OCI-LY7 (cell line): ENCODE measurements around the gene INTS11. TPM values are rescaled to one million over a fixed set of nuclear protein-coding genes. Genes with fewer than 3 reads are reported as not detected.

ENCODE experiments used
- BruUV-seq: library from RNA; stranded (reverse); fragments of 400-500 nt; replicated peaks from 2 replicates; lab custom pipeline; 2021; lab: Mats Ljungman, UMichigan
- CTCF ChIA-PET: fragments of 300-600 bp; sonication (Branson Sonifier 250); formaldehyde crosslinking; loops from one replicate; lab custom pipeline; 2022; ENCODE audit warnings: antibody characterized with exemption; ENCODE audit not compliant: unreplicated experiment; lab: Charles Lee
- POLR2A ChIA-PET: fragments of 300-600 bp; sonication (Branson Sonifier 250); formaldehyde crosslinking; loops from one replicate; lab custom pipeline; 2022; ENCODE audit warnings: antibody characterized with exemption; lab: Charles Lee
- DNase-seq: peaks from one replicate; pipeline ENCODE4 v3.0.0-alpha.2; 2015; ENCODE audit warnings: low spot score
- H2AFZ ChIP-seq: fragments of 200-600 bp; sonication (generic), shearing (Covaris generic); 2 replicates; pipeline ENCODE4 v1.6.1; 2014; ENCODE audit warnings: mild to moderate bottlenecking, antibody characterized with exemption, low read length, moderate library complexity
- H3K27ac ChIP-seq: fragments of 200-600 bp; sonication (generic); 2 replicates; pipeline ENCODE4 v1.5.1; 2014; ENCODE audit warnings: mixed run types, low read depth, mild to moderate bottlenecking, moderate library complexity, low read length, inconsistent platforms; ENCODE audit not compliant: poor library complexity, severe bottlenecking
- H3K36me3 ChIP-seq: fragments of 200-600 bp; sonication (generic); 2 replicates; pipeline ENCODE4 v1.6.1; 2014; ENCODE audit warnings: mild to moderate bottlenecking, antibody characterized with exemption, low read length, moderate library complexity, mixed read lengths; ENCODE audit not compliant: insufficient read depth
- H3K4me1 ChIP-seq: fragments of 200-600 bp; sonication (generic); 2 replicates; pipeline ENCODE4 v1.5.1; 2014; ENCODE audit warnings: mild to moderate bottlenecking, low read length; ENCODE audit not compliant: insufficient read depth, poor library complexity, severe bottlenecking
- H3K4me2 ChIP-seq: fragments of 200-600 bp; sonication (generic); 2 replicates; pipeline ENCODE4 v1.6.1; 2014; ENCODE audit warnings: mild to moderate bottlenecking, low read length
- H3K4me3 ChIP-seq: fragments of 200-600 bp; sonication (generic); 2 replicates; pipeline ENCODE4 v1.5.1; 2014; ENCODE audit warnings: mild to moderate bottlenecking, low read depth, low read length; ENCODE audit not compliant: poor library complexity, severe bottlenecking
- H3K79me2 ChIP-seq: fragments of 200-600 bp; sonication (generic); 2 replicates; pipeline ENCODE4 v1.6.1; 2016; ENCODE audit warnings: low read depth, mild to moderate bottlenecking, low read length, moderate library complexity, mixed read lengths; ENCODE audit not compliant: insufficient read depth
- H3K9me2 ChIP-seq: fragments of 200-600 bp; sonication (generic); 2 replicates; pipeline ENCODE4 v1.6.1; 2016; ENCODE audit warnings: mild to moderate bottlenecking, low read length, mixed read lengths; ENCODE audit not compliant: insufficient read depth
- H3K9me3 ChIP-seq: fragments of 200-600 bp; sonication (generic); 2 replicates; pipeline ENCODE4 v1.6.1; 2014; ENCODE audit warnings: mild to moderate bottlenecking, mixed run types, low read length, mixed read lengths
- H4K20me1 ChIP-seq: fragments of 200-600 bp; sonication (generic); 2 replicates; pipeline ENCODE4 v1.6.1; 2014; ENCODE audit warnings: mild to moderate bottlenecking, antibody characterized with exemption, low read length, moderate library complexity, mixed read lengths; ENCODE audit not compliant: insufficient read depth
- EZH2phosphoT487 ChIP-seq: fragments of 200-600 bp; sonication (generic); IDR thresholded peaks from 2 replicates; pipeline ENCODE4 v1.6.1; 2018; ENCODE audit warnings: low read depth, borderline replicate concordance, mild to moderate bottlenecking, mixed run types, antibody characterized with exemption, low read length, moderate library complexity, mixed read lengths
- intact Hi-C: fragments of 100-400 bp; cut with micrococcal nuclease; formaldehyde crosslinking; loops from one replicate; pipeline ENCODE4 v1.10.0; 2022; ENCODE audit not compliant: unreplicated experiment
- total RNA-seq, 2 experiments: library from RNA; depleted of rRNA in 1 of 2; stranded (reverse); fragments of >200 nt in 1 of 2; shearing (Covaris generic) in 1 of 2; gene quantifications; 2 replicates each; pipeline ENCODE4 v1.2.3, GENCODE V29; 2014 to 2022
- TF ChIP-seq, protein P1 (sequence below): fragments of 200-600 bp; sonication (generic); conservative IDR thresholded peaks from 2 replicates; pipeline ENCODE4 v1.5.1; 2014; ENCODE audit warnings: mild to moderate bottlenecking, antibody characterized with exemption, low read length, moderate library complexity, mixed read lengths

Gene INTS11
- total RNA-seq, 2 experiments from 2014 or later: 142 to 146 TPM

DNA sequence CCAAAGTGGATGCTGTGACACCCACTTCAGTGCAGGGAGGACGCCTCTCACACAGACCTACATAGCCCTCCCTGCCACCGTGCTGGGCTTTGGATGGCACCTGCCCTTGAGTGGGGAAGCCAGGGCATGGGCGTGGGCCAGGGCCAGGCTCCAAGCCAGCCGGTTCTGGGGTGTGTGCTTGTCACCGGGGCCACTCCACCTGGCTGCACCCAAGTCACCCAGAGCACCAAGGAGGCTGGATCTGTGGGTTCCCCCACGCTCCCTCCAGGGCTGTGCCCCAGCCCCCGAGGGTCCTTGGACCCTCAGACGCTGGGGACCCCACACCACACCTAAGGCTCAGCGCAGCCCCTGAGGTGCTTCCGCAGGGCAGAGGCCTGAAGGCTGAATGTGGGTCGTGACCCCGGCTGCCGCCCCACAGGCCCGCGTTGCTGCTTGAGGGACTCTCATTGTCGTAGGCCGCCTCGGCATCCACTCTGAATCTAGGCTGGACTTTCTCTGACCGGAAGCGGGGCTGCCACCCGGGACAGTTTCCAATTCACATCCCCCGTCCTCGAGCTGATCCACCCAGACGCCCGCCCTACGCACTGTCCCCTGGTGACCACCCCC, 32.4 kb upstream of the INTS11 start:
- no peak overlapping the region for H3K4me3 ChIP-seq
- TF ChIP-seq, protein P1, sequence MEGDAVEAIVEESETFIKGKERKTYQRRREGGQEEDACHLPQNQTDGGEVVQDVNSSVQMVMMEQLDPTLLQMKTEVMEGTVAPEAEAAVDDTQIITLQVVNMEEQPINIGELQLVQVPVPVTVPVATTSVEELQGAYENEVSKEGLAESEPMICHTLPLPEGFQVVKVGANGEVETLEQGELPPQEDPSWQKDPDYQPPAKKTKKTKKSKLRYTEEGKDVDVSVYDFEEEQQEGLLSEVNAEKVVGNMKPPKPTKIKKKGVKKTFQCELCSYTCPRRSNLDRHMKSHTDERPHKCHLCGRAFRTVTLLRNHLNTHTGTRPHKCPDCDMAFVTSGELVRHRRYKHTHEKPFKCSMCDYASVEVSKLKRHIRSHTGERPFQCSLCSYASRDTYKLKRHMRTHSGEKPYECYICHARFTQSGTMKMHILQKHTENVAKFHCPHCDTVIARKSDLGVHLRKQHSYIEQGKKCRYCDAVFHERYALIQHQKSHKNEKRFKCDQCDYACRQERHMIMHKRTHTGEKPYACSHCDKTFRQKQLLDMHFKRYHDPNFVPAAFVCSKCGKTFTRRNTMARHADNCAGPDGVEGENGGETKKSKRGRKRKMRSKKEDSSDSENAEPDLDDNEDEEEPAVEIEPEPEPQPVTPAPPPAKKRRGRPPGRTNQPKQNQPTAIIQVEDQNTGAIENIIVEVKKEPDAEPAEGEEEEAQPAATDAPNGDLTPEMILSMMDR: no peak
- TF ChIP-seq EZH2phosphoT487: no peak
- no TSS peak for BruUV-seq
- intact Hi-C loops: no loop called here
- no peaks in the 10 kb centered on the region for H3K9me2 ChIP-seq
- no peaks in the 10 kb centered on the region for H3K36me3 ChIP-seq
- H3K4me1 ChIP-seq: peaks cover 16% of the 10 kb centered on the region
- CTCF ChIA-PET: no interaction called here
- H3K79me2 ChIP-seq: no peaks in the 10 kb centered on the region
- no peak overlapping the region for H3K4me2 ChIP-seq
- no peak overlapping the region for H3K27ac ChIP-seq
- no peak for DNase-seq
- POLR2A ChIA-PET: no interaction called here
- H3K9me3 ChIP-seq: no peaks in the 10 kb centered on the region
- no peak overlapping the region for H2AFZ ChIP-seq
- no peaks in the 10 kb centered on the region for H4K20me1 ChIP-seq

GRCh38 chr1:1356166-1356795, 31.8 kb upstream of the INTS11 start:
- intact Hi-C loops: no loop called here
- H2AFZ ChIP-seq: no peak overlapping the region
- BruUV-seq: no TSS peak
- H3K9me2 ChIP-seq: no peaks in the 10 kb centered on the region
- TF ChIP-seq, protein P1: no peak
- no peak for TF ChIP-seq EZH2phosphoT487
- no peak overlapping the region for H3K4me2 ChIP-seq
- peaks cover 21% of the 10 kb centered on the region for H3K4me1 ChIP-seq
- CTCF ChIA-PET: no interaction called here
- H3K79me2 ChIP-seq: no peaks in the 10 kb centered on the region
- no peak overlapping the region for H3K27ac ChIP-seq
- no peak for DNase-seq
- POLR2A ChIA-PET: no interaction called here
- H3K4me3 ChIP-seq: no peak overlapping the region
- H4K20me1 ChIP-seq: no peaks in the 10 kb centered on the region
- H3K9me3 ChIP-seq: no peaks in the 10 kb centered on the region
- no peaks in the 10 kb centered on the region for H3K36me3 ChIP-seq

DNA sequence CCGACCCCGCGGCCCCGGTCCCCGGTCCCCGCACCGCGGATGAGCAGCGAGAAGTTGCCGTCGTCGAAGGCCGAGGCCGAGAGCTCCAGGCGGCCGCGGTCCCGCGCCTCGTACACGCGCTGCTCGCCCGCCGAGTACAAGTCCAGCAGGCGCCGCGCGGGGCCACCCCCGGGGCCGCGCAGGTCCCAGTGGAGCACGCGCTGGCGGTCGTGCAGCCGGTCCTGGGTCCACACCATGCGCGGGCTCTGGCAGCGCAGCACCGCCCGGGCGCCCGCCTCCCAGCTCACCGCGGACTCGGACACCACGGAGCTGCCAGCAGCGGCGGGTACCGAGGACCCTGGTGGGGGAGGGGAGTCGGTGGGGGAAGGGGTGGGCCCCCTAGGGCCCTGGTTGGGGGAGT, 31.0 kb upstream of the INTS11 start:
- Histone ChIP-seq H3K9me3 (no peaks in the 10 kb centered on the region), H3K4me2 (no peak overlapping the region), H3K4me1 (peaks cover 21% of the 10 kb centered on the region), H3K4me3 (no peak overlapping the region), H4K20me1 (no peaks in the 10 kb centered on the region), H3K36me3 (no peaks in the 10 kb centered on the region), H3K27ac (no peak overlapping the region), H3K79me2 (no peaks in the 10 kb centered on the region), H3K9me2 (no peaks in the 10 kb centered on the region), H2AFZ (no peak overlapping the region)
- no TSS peak for BruUV-seq
- CTCF ChIA-PET: no interaction called here
- TF ChIP-seq EZH2phosphoT487: no peak
- TF ChIP-seq, protein P1: no peak
- intact Hi-C loops: no loop called here
- POLR2A ChIA-PET: no interaction called here
- no peak for DNase-seq
